ENCODE data around the gene TEX10.

DNA sequence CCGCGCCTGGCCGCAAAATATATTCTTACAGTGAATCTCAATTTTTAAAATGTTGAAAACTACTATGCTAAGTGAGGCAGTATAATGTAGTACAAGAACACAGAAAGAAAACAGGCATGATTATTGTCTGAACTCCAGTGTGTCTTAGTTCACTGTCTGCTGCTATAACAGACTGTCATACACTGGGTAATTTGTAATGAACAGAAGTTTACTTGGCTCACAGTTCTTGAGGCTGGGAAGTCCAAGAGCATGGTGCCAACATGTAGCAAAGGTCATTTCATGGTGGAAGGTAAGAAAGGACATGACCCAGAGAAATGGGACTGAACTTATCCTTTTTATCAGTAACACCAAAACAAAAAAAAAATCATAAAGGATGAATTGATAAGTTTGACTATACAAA lies 19.9 kb upstream of the TEX10 start:
- TF ChIP-seq CTCF (IDR thresholded peaks at IDR 0.05) (no peak), POLR2AphosphoS5 (IDR thresholded peaks at IDR 0.05) (no peak), POLR2A (IDR thresholded peaks at IDR 0.05) (no peak), EP300 (IDR thresholded peaks at IDR 0.05) (no peak)

All from suprapubic skin (tissue), 4 donors.